ENCODE measurements around the gene FAM187B. TPM values are rescaled to one million over a fixed set of nuclear protein-coding genes. Genes with fewer than 3 reads are reported as not detected.

Gene FAM187B
- total RNA-seq, 1 donor from 2014 or later = not detected

DNA sequence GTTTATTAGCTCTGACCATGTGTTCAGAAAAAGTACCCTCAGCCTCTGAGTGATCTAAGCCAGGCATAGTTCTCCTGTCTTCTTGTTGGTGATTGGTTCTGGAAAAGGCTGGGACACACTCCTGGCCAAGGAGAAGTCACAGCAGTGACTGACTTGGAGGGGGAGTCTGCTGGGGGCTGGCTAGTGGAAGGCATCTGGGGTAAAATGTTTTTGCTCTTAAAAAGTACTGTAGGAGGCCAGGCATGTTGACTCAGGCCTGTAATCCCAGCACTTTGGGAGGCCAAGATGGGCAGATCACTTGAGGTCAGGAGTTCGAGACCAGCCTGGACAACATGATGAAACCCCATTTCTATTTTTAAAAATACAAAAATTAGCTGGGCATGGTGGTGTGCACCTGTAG lies 21.7 kb downstream of the FAM187B start:
- H3K9ac ChIP-seq = no peak overlapping the region
- H3K36me3 Mint-ChIP-seq = no peaks in the 10 kb centered on the region
- TF ChIP-seq EZH2 (IDR thresholded peaks at IDR 0.05) = no peak
- TF ChIP-seq, protein P1, sequence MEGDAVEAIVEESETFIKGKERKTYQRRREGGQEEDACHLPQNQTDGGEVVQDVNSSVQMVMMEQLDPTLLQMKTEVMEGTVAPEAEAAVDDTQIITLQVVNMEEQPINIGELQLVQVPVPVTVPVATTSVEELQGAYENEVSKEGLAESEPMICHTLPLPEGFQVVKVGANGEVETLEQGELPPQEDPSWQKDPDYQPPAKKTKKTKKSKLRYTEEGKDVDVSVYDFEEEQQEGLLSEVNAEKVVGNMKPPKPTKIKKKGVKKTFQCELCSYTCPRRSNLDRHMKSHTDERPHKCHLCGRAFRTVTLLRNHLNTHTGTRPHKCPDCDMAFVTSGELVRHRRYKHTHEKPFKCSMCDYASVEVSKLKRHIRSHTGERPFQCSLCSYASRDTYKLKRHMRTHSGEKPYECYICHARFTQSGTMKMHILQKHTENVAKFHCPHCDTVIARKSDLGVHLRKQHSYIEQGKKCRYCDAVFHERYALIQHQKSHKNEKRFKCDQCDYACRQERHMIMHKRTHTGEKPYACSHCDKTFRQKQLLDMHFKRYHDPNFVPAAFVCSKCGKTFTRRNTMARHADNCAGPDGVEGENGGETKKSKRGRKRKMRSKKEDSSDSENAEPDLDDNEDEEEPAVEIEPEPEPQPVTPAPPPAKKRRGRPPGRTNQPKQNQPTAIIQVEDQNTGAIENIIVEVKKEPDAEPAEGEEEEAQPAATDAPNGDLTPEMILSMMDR (IDR thresholded peaks at IDR 0.05) = no peak
- TF ChIP-seq EZH2phosphoT487 (IDR thresholded peaks at IDR 0.05) = no peak
- no peak overlapping the region for H2AFZ ChIP-seq (replicated peaks)
- no peak overlapping the region for H3K27ac Mint-ChIP-seq
- peaks cover 3% of the 10 kb centered on the region for H3K4me1 Mint-ChIP-seq
- H3K4me3 Mint-ChIP-seq = peak overlapping the region; percentile 57
- no peaks in the 10 kb centered on the region for H3K27me3 ChIP-seq
- no peak overlapping the region for H3K27ac ChIP-seq
- peaks cover 5% of the 10 kb centered on the region for H3K27me3 Mint-ChIP-seq (ENCODE audit: insufficient read depth, low read depth)
- DNase-seq (ENCODE audit: low spot score) = no peak
- H3K9me3 Mint-ChIP-seq = no peaks in the 10 kb centered on the region
- no peaks in the 10 kb centered on the region for H4K20me1 ChIP-seq (ENCODE audit: low read depth)
- no peaks in the 10 kb centered on the region for H3K36me3 ChIP-seq
- no peak overlapping the region for H3K4me2 ChIP-seq
- peaks cover 19% of the 10 kb centered on the region for H3F3A ChIP-seq (ENCODE audit: low read depth)
- no peaks in the 10 kb centered on the region for H3K9me3 ChIP-seq (ENCODE audit: low read depth)
- H3K4me1 ChIP-seq = peaks cover 12% of the 10 kb centered on the region
- H3K79me2 ChIP-seq (ENCODE audit: low read depth) = no peaks in the 10 kb centered on the region
- H3K4me3 ChIP-seq = no peak overlapping the region

DNA sequence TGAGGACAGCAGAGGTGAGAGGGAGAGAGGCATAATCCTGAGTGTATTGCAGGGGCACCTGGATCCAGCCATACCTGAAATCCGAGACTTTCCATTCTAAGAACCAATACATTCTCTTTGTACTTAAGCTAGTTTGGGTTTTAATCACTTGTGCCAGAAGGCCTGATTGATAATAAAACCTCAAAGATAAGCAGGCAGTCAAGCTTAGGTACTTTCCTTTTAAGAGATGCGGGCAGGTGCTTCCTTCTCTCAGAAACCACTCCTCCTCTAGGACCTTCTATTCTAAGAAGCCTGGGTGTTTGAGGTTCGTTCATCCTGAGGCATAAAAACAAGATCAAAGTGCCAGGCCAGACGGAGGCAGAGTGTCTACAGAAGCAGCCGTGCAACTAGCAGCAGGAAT lies 22.2 kb downstream of the FAM187B start:
- H3K9me3 ChIP-seq (ENCODE audit: low read depth) = no peaks in the 10 kb centered on the region
- no peak overlapping the region for H3K27ac ChIP-seq
- no peak overlapping the region for H3K4me3 ChIP-seq
- H3K79me2 ChIP-seq (ENCODE audit: low read depth) = no peaks in the 10 kb centered on the region
- H4K20me1 ChIP-seq (ENCODE audit: low read depth) = no peaks in the 10 kb centered on the region
- no peak overlapping the region for H3K4me2 ChIP-seq
- no peaks in the 10 kb centered on the region for H3K9me3 Mint-ChIP-seq
- no peak for TF ChIP-seq EZH2phosphoT487 (IDR thresholded peaks at IDR 0.05)
- TF ChIP-seq EZH2 (IDR thresholded peaks at IDR 0.05) = no peak
- no peak overlapping the region for H2AFZ ChIP-seq (replicated peaks)
- no peaks in the 10 kb centered on the region for H3K36me3 ChIP-seq
- H3K27me3 ChIP-seq = no peaks in the 10 kb centered on the region
- DNase-seq (ENCODE audit: low spot score) = no peak
- no peak overlapping the region for H3K9ac ChIP-seq
- H3K4me1 ChIP-seq = peaks cover 12% of the 10 kb centered on the region
- no peaks in the 10 kb centered on the region for H3K36me3 Mint-ChIP-seq
- no peak overlapping the region for H3K27ac Mint-ChIP-seq
- peaks cover 5% of the 10 kb centered on the region for H3K27me3 Mint-ChIP-seq (ENCODE audit: insufficient read depth, low read depth)
- peaks cover 19% of the 10 kb centered on the region for H3F3A ChIP-seq (ENCODE audit: low read depth)
- peaks cover 3% of the 10 kb centered on the region for H3K4me1 Mint-ChIP-seq
- no peak overlapping the region for H3K4me3 Mint-ChIP-seq

DNA sequence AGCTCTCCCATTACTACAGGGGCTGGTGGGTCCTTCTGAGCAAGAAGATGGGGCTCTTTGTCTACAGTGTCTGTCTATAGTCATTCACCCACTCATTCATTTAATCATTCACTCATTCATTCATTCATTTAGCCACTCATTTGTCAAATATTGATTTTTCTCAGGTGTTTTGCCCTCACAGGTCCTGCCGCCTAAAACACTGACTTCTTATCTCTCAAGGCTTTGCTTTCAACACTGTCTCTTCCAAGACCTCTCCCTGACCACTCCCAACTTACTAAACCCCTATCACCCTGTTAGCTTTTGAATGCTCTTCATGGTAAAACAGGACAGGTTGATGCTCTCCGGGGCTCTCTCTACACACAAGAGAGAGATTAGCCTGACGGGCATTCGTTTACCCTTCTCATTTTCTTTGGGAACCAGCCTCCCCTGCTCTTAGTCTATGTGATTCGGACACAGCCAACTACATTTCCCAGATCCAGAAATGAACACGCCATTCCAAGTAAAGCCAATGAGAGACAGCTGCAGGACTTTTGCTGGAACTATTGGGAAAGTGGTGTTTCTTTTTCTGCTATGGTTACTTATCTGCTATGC lies 22.7 kb downstream of the FAM187B start:
- Histone ChIP-seq H2AFZ (replicated peaks) (peak overlapping the region; percentile 36), H3K9ac (no peak overlapping the region), H4K20me1 (ENCODE audit: low read depth) (no peaks in the 10 kb centered on the region), H3K4me3 (no peak overlapping the region), H3K4me1 (peaks cover 12% of the 10 kb centered on the region), H3F3A (ENCODE audit: low read depth) (peaks cover 19% of the 10 kb centered on the region), H3K9me3 (ENCODE audit: low read depth) (no peaks in the 10 kb centered on the region), H3K4me2 (no peak overlapping the region), H3K27ac (no peak overlapping the region), H3K27me3 (no peaks in the 10 kb centered on the region), H3K36me3 (no peaks in the 10 kb centered on the region), H3K79me2 (ENCODE audit: low read depth) (no peaks in the 10 kb centered on the region)
- DNase-seq (ENCODE audit: low spot score) = no peak
- Mint-ChIP-seq H3K4me1 (peaks cover 3% of the 10 kb centered on the region), H3K9me3 (no peaks in the 10 kb centered on the region), H3K4me3 (no peak overlapping the region), H3K36me3 (no peaks in the 10 kb centered on the region), H3K27ac (no peak overlapping the region), H3K27me3 (ENCODE audit: insufficient read depth, low read depth) (peaks cover 5% of the 10 kb centered on the region)
- TF ChIP-seq EZH2 (IDR thresholded peaks at IDR 0.05) (no peak), EZH2phosphoT487 (IDR thresholded peaks at IDR 0.05) (no peak)
- TF ChIP-seq, protein P1 (IDR thresholded peaks at IDR 0.05) = no peak

Data from neural progenitor cell (in vitro differentiated cells).